ENCODE measurements around the gene ZFAND3. TPM values are rescaled to one million over a fixed set of nuclear protein-coding genes. Genes with fewer than 3 reads are reported as not detected.

Gene ZFAND3
- total RNA-seq, 2 experiments from 2014 or later = 32.3 to 37.9 TPM

GRCh38 chr6:38127284-38127683 lies 307.8 kb downstream of the ZFAND3 start:
- peaks cover 36% of the 10 kb centered on the region for H3K36me3 Mint-ChIP-seq (ENCODE audit: low read depth)
- H3K9me3 Mint-ChIP-seq = no peaks in the 10 kb centered on the region
- TF ChIP-seq CTCF (IDR thresholded peaks at IDR 0.05) = no peak
- ATAC-seq (no peak), DNase-seq (no peak)
- H3K4me1 Mint-ChIP-seq (ENCODE audit: low read depth) = peaks cover 25% of the 10 kb centered on the region
- H3K4me3 Mint-ChIP-seq = no peak overlapping the region
- H3K27ac Mint-ChIP-seq = no peak overlapping the region
- ChIA-PET POLR2A (interaction anchor here (0.9 kb wide), 1 partner anchor 16 kb away, joined by 3 read pairs; no protein-coding TSS in a partner anchor), CTCF (interaction anchor here (1.1 kb wide), 1 partner anchor 15 kb away, joined by 3 read pairs; no protein-coding TSS in a partner anchor)
- intact Hi-C loops (cut with micrococcal nuclease) = no loop called here
- H3K27me3 Mint-ChIP-seq = no peaks in the 10 kb centered on the region

- CTCF ChIA-PET = no interaction called here
- peak overlapping the region; percentile 28 for H3K27ac Mint-ChIP-seq
- DNase-seq (peak; percentile 17), ATAC-seq (peak; percentile 85)
- H3K36me3 Mint-ChIP-seq (ENCODE audit: low read depth) = peaks cover 22% of the 10 kb centered on the region
- POLR2A ChIA-PET = interaction anchor here (2.0 kb wide), 1 partner anchor 14 kb away, joined by 5 read pairs; no protein-coding TSS in a partner anchor
- no peaks in the 10 kb centered on the region for H3K27me3 Mint-ChIP-seq
- intact Hi-C loops (cut with micrococcal nuclease) = no loop called here
- no peak overlapping the region for H3K4me3 Mint-ChIP-seq
- H3K9me3 Mint-ChIP-seq = no peaks in the 10 kb centered on the region
- TF ChIP-seq CTCF (IDR thresholded peaks at IDR 0.05) = no peak
- peaks cover 28% of the 10 kb centered on the region for H3K4me1 Mint-ChIP-seq (ENCODE audit: low read depth)
These were observed 312.0 kb downstream of the ZFAND3 start for GRCh38 chr6:38131527-38131965.

- POLR2A ChIA-PET = interaction anchor here (0.6 to 0.7 kb wide), 2 partner anchors 22 to 25 kb away, joined by 3 read pairs; no protein-coding TSS in a partner anchor
These were observed 314.6 kb downstream of the ZFAND3 start for GRCh38 chr6:38133932-38134703.

GRCh38 chr6:38134704-38135088 lies 315.2 kb downstream of the ZFAND3 start:
- no peak for TF ChIP-seq CTCF (IDR thresholded peaks at IDR 0.05)
- POLR2A ChIA-PET = no interaction called here
- Mint-ChIP-seq H3K27ac (no peak overlapping the region), H3K4me3 (no peak overlapping the region), H3K4me1 (ENCODE audit: low read depth) (peaks cover 25% of the 10 kb centered on the region), H3K9me3 (no peaks in the 10 kb centered on the region), H3K36me3 (ENCODE audit: low read depth) (peaks cover 16% of the 10 kb centered on the region), H3K27me3 (no peaks in the 10 kb centered on the region)
- DNase-seq (no peak), ATAC-seq (no peak)
- intact Hi-C loops (cut with micrococcal nuclease) = no loop called here
- CTCF ChIA-PET = interaction anchor here (1.0 kb wide), 1 partner anchor 9 kb away, joined by 3 read pairs; no protein-coding TSS in a partner anchor

More at GRCh38 chr6:38133932-38134703, 314.6 kb downstream of the ZFAND3 start:
- no peak overlapping the region for H3K27ac Mint-ChIP-seq
- peaks cover 25% of the 10 kb centered on the region for H3K4me1 Mint-ChIP-seq (ENCODE audit: low read depth)
- DNase-seq (no peak), ATAC-seq (no peak)
- no peaks in the 10 kb centered on the region for H3K9me3 Mint-ChIP-seq
- no peak for TF ChIP-seq CTCF (IDR thresholded peaks at IDR 0.05)
- H3K27me3 Mint-ChIP-seq = no peaks in the 10 kb centered on the region
- intact Hi-C loops (cut with micrococcal nuclease) = no loop called here
- CTCF ChIA-PET = no interaction called here
- no peak overlapping the region for H3K4me3 Mint-ChIP-seq
- peaks cover 19% of the 10 kb centered on the region for H3K36me3 Mint-ChIP-seq (ENCODE audit: low read depth)

GRCh38 chr6:38136547-38136946 lies 317.0 kb downstream of the ZFAND3 start:
- Mint-ChIP-seq H3K27me3 (no peaks in the 10 kb centered on the region), H3K4me1 (ENCODE audit: low read depth) (peaks cover 9% of the 10 kb centered on the region), H3K4me3 (no peak overlapping the region), H3K36me3 (ENCODE audit: low read depth) (peaks cover 15% of the 10 kb centered on the region), H3K9me3 (no peaks in the 10 kb centered on the region), H3K27ac (no peak overlapping the region)
- DNase-seq (no peak), ATAC-seq (no peak)
- TF ChIP-seq CTCF (IDR thresholded peaks at IDR 0.05) = no peak
- intact Hi-C loops (cut with micrococcal nuclease) = no loop called here
- ChIA-PET POLR2A (no interaction called here), CTCF (interaction anchor here (0.6 to 0.7 kb wide), 2 partner anchors 103 to 956 kb away, joined by 3 read pairs; no protein-coding TSS in a partner anchor)

Data from activated CD8-positive, alpha-beta T cell treated with anti-CD3 and anti-CD28 coated beads for 36 hours (primary cell).